ENCODE data around the gene GOLIM4. TPM values are rescaled to one million over a fixed set of nuclear protein-coding genes. Genes with fewer than 3 reads are reported as not detected.

The GOLIM4 gene
- total and polyA plus RNA-seq, 2 of the 13 experiments (the other 11 are each of a cell fraction or from before 2014, with no cell fraction given), result 10.9 to 47.7 TPM

- TF ChIP-seq ZBTB2 (CRISPR knock-in tag; IDR thresholded peaks at IDR 0.05; ENCODE audit: low read depth) (no peak), WIZ (CRISPR knock-in tag; IDR thresholded peaks at IDR 0.05) (no peak), SKIL (CRISPR knock-in tag; IDR thresholded peaks at IDR 0.05; ENCODE audit: borderline replicate concordance) (no peak), ZNF101 (CRISPR knock-in tag; IDR thresholded peaks at IDR 0.05; ENCODE audit: borderline replicate concordance, low read depth) (no peak; the same call in 1 of the 2 replicates), ZFP36L2 (CRISPR knock-in tag; IDR thresholded peaks at IDR 0.05) (no peak), LCORL (IDR thresholded peaks at IDR 0.05) (no peak), LCORL (CRISPR knock-in tag; IDR thresholded peaks at IDR 0.05) (no peak), ZEB1 (IDR thresholded peaks at IDR 0.05; ENCODE audit: insufficient replicate concordance, low read depth) (no peak), HHEX (CRISPR knock-in tag; IDR thresholded peaks at IDR 0.05) (no peak), PAX8 (CRISPR knock-in tag; IDR thresholded peaks at IDR 0.05; ENCODE audit: borderline replicate concordance) (no peak), LRRFIP1 (CRISPR knock-in tag; conservative IDR thresholded peaks at IDR 0.05) (no peak), NFAT5 (CRISPR knock-in tag; IDR thresholded peaks at IDR 0.05) (no peak), ZNF737 (CRISPR knock-in tag; IDR thresholded peaks at IDR 0.05; ENCODE audit: borderline replicate concordance) (no peak), KAT7 (CRISPR knock-in tag; IDR thresholded peaks at IDR 0.05; ENCODE audit: borderline replicate concordance) (no peak; the same call in 1 of the 2 replicates), ELF3 (CRISPR knock-in tag; IDR thresholded peaks at IDR 0.05) (no peak), ZFP36L1 (CRISPR knock-in tag; IDR thresholded peaks at IDR 0.05) (no peak), ZFP62 (CRISPR knock-in tag; IDR thresholded peaks at IDR 0.05) (no peak), ZNF264 (CRISPR knock-in tag; IDR thresholded peaks at IDR 0.05) (no peak), RAD21 (CRISPR knock-in tag; IDR thresholded peaks at IDR 0.05) (no peak; the same call in 1 of the 2 replicates)
Measured at GRCh38 chr3:168094877-168095610, 680 bp downstream of the GOLIM4 start (continued).

Measured in HepG2 (cell line).